ENCODE data around the gene FBLN2. TPM values are rescaled to one million over a fixed set of nuclear protein-coding genes. Genes with fewer than 3 reads are reported as not detected.
"Not testable (repeated sequence)": the region's sequence is repeated elsewhere in the genome, so short reads cannot be mapped to it uniquely, and the experiment has no call there.

The FBLN2 gene
- polyA plus RNA-seq, 1 donor, result 34.2 TPM

- no peak for DNase-seq
Observed at GRCh38 chr3:13550423-13550690, 1.4 kb downstream of the FBLN2 start.

- DNase-seq, result no peak
Observed at GRCh38 chr3:13550791-13551360, 2.0 kb downstream of the FBLN2 start.

- DNase-seq, result no peak
Observed at GRCh38 chr3:13552857-13553652, 4.1 kb downstream of the FBLN2 start.

GRCh38 chr3:13553686-13554085 lies 4.8 kb downstream of the FBLN2 start:
- no peak for DNase-seq

GRCh38 chr3:13555753-13556152 lies 6.8 kb downstream of the FBLN2 start:
- no peak for DNase-seq

GRCh38 chr3:13556207-13556606 lies 7.3 kb downstream of the FBLN2 start:
- DNase-seq, result no peak

- DNase-seq, result no peak
Observed at GRCh38 chr3:13556917-13557316, 8.0 kb downstream of the FBLN2 start.

GRCh38 chr3:13557417-13557816 lies 8.5 kb downstream of the FBLN2 start:
- no peak for DNase-seq

GRCh38 chr3:13557926-13558325 lies 9.0 kb downstream of the FBLN2 start:
- no peak for DNase-seq

GRCh38 chr3:13558651-13559050 lies 9.7 kb downstream of the FBLN2 start:
- DNase-seq, result no peak

GRCh38 chr3:13559764-13560525 lies 11.0 kb downstream of the FBLN2 start:
- no peak for DNase-seq

GRCh38 chr3:13561376-13561775 lies 12.5 kb downstream of the FBLN2 start:
- DNase-seq, result no peak

GRCh38 chr3:13561967-13562366 lies 13.0 kb downstream of the FBLN2 start:
- DNase-seq, result no peak

- DNase-seq, result not testable (repeated sequence)
Observed at GRCh38 chr3:13562421-13562820, 13.5 kb downstream of the FBLN2 start.

- DNase-seq, result no peak
Observed at GRCh38 chr3:13563321-13563720, 14.4 kb downstream of the FBLN2 start.

GRCh38 chr3:13563911-13564310 lies 15.0 kb downstream of the FBLN2 start:
- no peak for DNase-seq

GRCh38 chr3:13564751-13565560 lies 16.0 kb downstream of the FBLN2 start:
- no peak for DNase-seq

GRCh38 chr3:13565581-13566452 lies 16.9 kb downstream of the FBLN2 start:
- no peak for DNase-seq

GRCh38 chr3:13566453-13566748 lies 17.5 kb downstream of the FBLN2 start:
- DNase-seq, result no peak

GRCh38 chr3:13566769-13567310 lies 17.9 kb downstream of the FBLN2 start:
- no peak for DNase-seq

GRCh38 chr3:13567684-13568514 lies 19.0 kb downstream of the FBLN2 start:
- no peak for DNase-seq
